SK-N-SH (cell line): Measurements from ENCODE around the gene WBP1L.

Experiments
- RCOR1 ChIP-seq: fragments of 150-350 bp; IDR thresholded peaks from 2 replicates; pipeline ENCODE4 v1.6.1; 2017; ENCODE audit warnings: antibody characterized with exemption, low read length
- TF ChIP-seq, protein P1 (sequence below): fragments of 200-600 bp; sonication (generic); IDR thresholded peaks from 2 replicates; pipeline ENCODE4 v1.6.1; 2017; ENCODE audit warnings: antibody characterized with exemption, mild to moderate bottlenecking, moderate library complexity

DNA sequence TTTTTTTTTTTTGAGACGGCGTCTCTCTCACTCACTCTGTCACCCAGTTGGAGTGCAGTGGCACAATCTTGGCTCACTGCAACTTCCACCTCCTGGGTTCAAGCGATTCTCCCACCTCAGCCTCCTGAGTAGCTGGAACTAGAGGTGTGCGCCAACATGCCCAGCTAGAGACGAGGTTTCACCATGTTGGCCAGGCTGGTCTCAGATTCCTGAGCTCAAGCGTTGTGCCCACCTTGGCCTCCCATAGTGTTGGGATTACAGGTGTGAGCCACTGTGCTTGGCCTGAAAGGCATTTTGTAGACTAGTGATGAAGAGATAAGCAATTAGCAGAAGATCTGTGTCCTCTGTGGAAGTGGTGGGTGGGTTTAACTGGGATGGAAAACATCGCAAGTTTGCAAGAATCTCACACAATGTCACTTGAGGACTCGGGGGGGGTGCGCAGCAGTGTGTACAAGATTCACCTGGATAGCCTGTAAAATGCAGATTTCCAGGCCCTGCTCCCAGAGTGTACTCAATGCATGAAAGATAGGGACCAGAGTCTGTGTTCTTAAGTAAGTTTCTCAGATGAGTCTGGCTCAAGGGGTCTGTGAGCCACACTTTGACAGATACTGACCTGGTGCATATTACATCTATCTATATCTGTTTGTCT is 82.5 kb downstream of the WBP1L start:
- TF ChIP-seq RCOR1, result no peak
- TF ChIP-seq, protein P1, sequence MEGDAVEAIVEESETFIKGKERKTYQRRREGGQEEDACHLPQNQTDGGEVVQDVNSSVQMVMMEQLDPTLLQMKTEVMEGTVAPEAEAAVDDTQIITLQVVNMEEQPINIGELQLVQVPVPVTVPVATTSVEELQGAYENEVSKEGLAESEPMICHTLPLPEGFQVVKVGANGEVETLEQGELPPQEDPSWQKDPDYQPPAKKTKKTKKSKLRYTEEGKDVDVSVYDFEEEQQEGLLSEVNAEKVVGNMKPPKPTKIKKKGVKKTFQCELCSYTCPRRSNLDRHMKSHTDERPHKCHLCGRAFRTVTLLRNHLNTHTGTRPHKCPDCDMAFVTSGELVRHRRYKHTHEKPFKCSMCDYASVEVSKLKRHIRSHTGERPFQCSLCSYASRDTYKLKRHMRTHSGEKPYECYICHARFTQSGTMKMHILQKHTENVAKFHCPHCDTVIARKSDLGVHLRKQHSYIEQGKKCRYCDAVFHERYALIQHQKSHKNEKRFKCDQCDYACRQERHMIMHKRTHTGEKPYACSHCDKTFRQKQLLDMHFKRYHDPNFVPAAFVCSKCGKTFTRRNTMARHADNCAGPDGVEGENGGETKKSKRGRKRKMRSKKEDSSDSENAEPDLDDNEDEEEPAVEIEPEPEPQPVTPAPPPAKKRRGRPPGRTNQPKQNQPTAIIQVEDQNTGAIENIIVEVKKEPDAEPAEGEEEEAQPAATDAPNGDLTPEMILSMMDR, result no peak
